Measurements from ENCODE around the gene PI4KA.
"Not testable (repeated sequence)": the region's sequence is repeated elsewhere in the genome, so short reads cannot be mapped to it uniquely, and the experiment has no call there.

The PI4KA gene

GRCh38 chr22:20858615-20859416 lies at the start of gene PI4KA, which contains the start of gene SNAP29:
PI4KA (minus strand) TSS chr22:20858811; CDS start chr22:20858725, 86 bp downstream.
SNAP29 (plus strand) TSS chr22:20859007; CDS start chr22:20859111, 104 bp downstream.
- peak; percentile 91 for FAIRE-seq

GRCh38 chr22:20906387-20906767 lies 47.8 kb upstream of the PI4KA start:
- FAIRE-seq (no peak), DNase-seq (ENCODE audit: extremely low spot score, insufficient read length, low read depth) (no peak)

More at GRCh38 chr22:20858615-20859416, at the start of gene PI4KA, which contains the start of gene SNAP29:
- peak; percentile 99 for DNase-seq (ENCODE audit: extremely low spot score, insufficient read length, low read depth)

- no peak for FAIRE-seq
- no peak for DNase-seq (ENCODE audit: extremely low spot score, insufficient read length, low read depth)
These were observed 47.1 kb upstream of the PI4KA start for GRCh38 chr22:20905415-20906386.

- no peak for FAIRE-seq
- DNase-seq (ENCODE audit: extremely low spot score, insufficient read length, low read depth): no peak
These were observed 46.4 kb upstream of the PI4KA start for GRCh38 chr22:20904980-20905355.

- FAIRE-seq (no peak), DNase-seq (ENCODE audit: extremely low spot score, insufficient read length, low read depth) (no peak)
These were observed 45.7 kb upstream of the PI4KA start for GRCh38 chr22:20904008-20904979.

GRCh38 chr22:20903093-20903492 lies 44.5 kb upstream of the PI4KA start:
- no peak for DNase-seq (ENCODE audit: extremely low spot score, insufficient read length, low read depth)
- FAIRE-seq: no peak

GRCh38 chr22:20901093-20902033 lies 42.8 kb upstream of the PI4KA start:
- not testable (repeated sequence) for FAIRE-seq; DNase-seq (ENCODE audit: extremely low spot score, insufficient read length, low read depth)

GRCh38 chr22:20899827-20900423 lies 41.3 kb upstream of the PI4KA start:
- DNase-seq (ENCODE audit: extremely low spot score, insufficient read length, low read depth) (no peak), FAIRE-seq (no peak)

- not testable (repeated sequence) for DNase-seq (ENCODE audit: extremely low spot score, insufficient read length, low read depth); FAIRE-seq
These were observed 39.1 kb upstream of the PI4KA start for GRCh38 chr22:20897737-20898136.

GRCh38 chr22:20890975-20891374 lies 32.4 kb upstream of the PI4KA start:
- FAIRE-seq: no peak
- DNase-seq (ENCODE audit: extremely low spot score, insufficient read length, low read depth): no peak

GRCh38 chr22:20889904-20890540 lies 31.4 kb upstream of the PI4KA start:
- DNase-seq (ENCODE audit: extremely low spot score, insufficient read length, low read depth): no peak

GRCh38 chr22:20889025-20889704 lies 30.6 kb upstream of the PI4KA start:
- DNase-seq (ENCODE audit: extremely low spot score, insufficient read length, low read depth) (no peak), FAIRE-seq (no peak)

More at GRCh38 chr22:20889904-20890540, 31.4 kb upstream of the PI4KA start:
- FAIRE-seq: no peak

- no peak for DNase-seq (ENCODE audit: extremely low spot score, insufficient read length, low read depth)
- no peak for FAIRE-seq
These were observed 28.8 kb upstream of the PI4KA start for GRCh38 chr22:20887375-20887774.

- FAIRE-seq (peak; percentile 77), DNase-seq (ENCODE audit: extremely low spot score, insufficient read length, low read depth) (peak; percentile 45)
These were observed 27.1 kb upstream of the PI4KA start for GRCh38 chr22:20885557-20886323.

GRCh38 chr22:20885017-20885556 lies 26.5 kb upstream of the PI4KA start:
- FAIRE-seq: no peak

GRCh38 chr22:20884454-20884853 lies 25.8 kb upstream of the PI4KA start:
- FAIRE-seq: no peak
- no peak for DNase-seq (ENCODE audit: extremely low spot score, insufficient read length, low read depth)

More at GRCh38 chr22:20885017-20885556, 26.5 kb upstream of the PI4KA start:
- no peak for DNase-seq (ENCODE audit: extremely low spot score, insufficient read length, low read depth)

Data from GM18507 (cell line).